Sigmoid colon (tissue), 4 donors: Measurements from ENCODE around the gene RAB26.
A peak's percentile ranks its signal among the peaks of the same experiment; 100 is the strongest.

Experiments
- EP300 ChIP-seq, 4 donors: sonication (generic); formaldehyde crosslinking; IDR thresholded peaks; one replicate each; pipeline ENCODE4 v1.6.1; 2017; ENCODE audit warnings: antibody characterized with exemption in 4 of 4
- TF ChIP-seq, protein P1 (sequence below), 4 experiments: fragments of 450-650 bp in 3 of 4; fragments of 200-600 bp in 1 of 4; IDR thresholded peaks; one replicate each; pipeline ENCODE4 v1.5.1; 2016 to 2019; ENCODE audit warnings: antibody characterized with exemption in 4 of 4, mild to moderate bottlenecking in 3 of 4, moderate library complexity in 2 of 4

DNA sequence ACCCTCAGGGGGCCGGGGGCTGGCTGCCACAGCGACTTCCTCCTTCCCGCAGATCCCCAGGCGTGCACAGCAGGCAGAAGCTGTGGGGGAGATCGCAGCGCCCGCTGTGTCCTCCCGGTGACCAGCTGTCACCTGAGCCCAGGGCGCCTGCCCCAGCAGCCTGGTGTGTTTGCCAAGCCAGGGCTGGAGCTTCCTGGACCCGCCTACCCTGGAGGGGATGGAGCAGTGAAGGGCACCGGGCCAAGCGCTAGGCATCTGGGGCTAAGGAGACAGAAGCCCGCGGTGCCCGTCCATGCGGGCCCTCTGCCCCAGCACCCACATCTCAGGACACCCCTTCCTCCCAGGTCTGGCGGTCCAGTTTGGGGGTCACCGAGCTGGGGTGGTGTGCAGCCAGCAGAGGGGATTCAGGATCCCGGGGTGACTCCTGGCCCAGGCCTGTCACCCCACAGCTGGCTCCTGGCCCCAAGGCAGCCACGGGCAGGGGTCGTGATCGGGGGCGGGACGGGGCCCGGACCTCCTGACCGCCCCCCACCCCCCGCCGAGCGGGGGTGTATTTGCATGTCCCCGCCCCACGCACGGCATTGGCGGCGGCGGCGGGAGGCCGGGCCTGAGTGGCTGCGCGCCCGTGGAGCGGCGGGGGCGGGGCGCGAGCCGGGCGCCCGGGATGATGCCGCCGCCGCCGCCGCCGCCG lies at the start of gene RAB26:
- peak in 1 of 4 donors; percentile 21 for TF ChIP-seq EP300 (IDR thresholded peaks at IDR 0.05)
- TF ChIP-seq, protein P1, sequence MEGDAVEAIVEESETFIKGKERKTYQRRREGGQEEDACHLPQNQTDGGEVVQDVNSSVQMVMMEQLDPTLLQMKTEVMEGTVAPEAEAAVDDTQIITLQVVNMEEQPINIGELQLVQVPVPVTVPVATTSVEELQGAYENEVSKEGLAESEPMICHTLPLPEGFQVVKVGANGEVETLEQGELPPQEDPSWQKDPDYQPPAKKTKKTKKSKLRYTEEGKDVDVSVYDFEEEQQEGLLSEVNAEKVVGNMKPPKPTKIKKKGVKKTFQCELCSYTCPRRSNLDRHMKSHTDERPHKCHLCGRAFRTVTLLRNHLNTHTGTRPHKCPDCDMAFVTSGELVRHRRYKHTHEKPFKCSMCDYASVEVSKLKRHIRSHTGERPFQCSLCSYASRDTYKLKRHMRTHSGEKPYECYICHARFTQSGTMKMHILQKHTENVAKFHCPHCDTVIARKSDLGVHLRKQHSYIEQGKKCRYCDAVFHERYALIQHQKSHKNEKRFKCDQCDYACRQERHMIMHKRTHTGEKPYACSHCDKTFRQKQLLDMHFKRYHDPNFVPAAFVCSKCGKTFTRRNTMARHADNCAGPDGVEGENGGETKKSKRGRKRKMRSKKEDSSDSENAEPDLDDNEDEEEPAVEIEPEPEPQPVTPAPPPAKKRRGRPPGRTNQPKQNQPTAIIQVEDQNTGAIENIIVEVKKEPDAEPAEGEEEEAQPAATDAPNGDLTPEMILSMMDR (IDR thresholded peaks at IDR 0.05) = no peak
